ENCODE results near the gene ZC3HAV1L.

The ZC3HAV1L gene

GRCh38 chr7:139071680-139072079 lies 35.8 kb upstream of the ZC3HAV1L start:
- Histone ChIP-seq H3K27me3 (no peaks in the 10 kb centered on the region), H3K36me3 (peaks cover 52% of the 10 kb centered on the region)

GRCh38 chr7:139068544-139069399 lies 32.9 kb upstream of the ZC3HAV1L start:
- no peaks in the 10 kb centered on the region for H3K27me3 ChIP-seq
- peaks cover 53% of the 10 kb centered on the region for H3K36me3 ChIP-seq
- no peaks in the 10 kb centered on the region for H3K4me1 ChIP-seq
- H3K9me3 ChIP-seq: no peaks in the 10 kb centered on the region
- TF ChIP-seq CTCF (IDR thresholded peaks at IDR 0.05; ENCODE audit: low read depth, low read length): no peak
- DNase-seq: no peak
- no peak overlapping the region for H3K4me3 ChIP-seq (ENCODE audit: low read depth, low read length)

More at GRCh38 chr7:139071680-139072079, 35.8 kb upstream of the ZC3HAV1L start:
- TF ChIP-seq CTCF (IDR thresholded peaks at IDR 0.05; ENCODE audit: low read depth, low read length): no peak
- no peaks in the 10 kb centered on the region for H3K4me1 ChIP-seq
- DNase-seq: no peak
- no peak overlapping the region for H3K4me3 ChIP-seq (ENCODE audit: low read depth, low read length)
- H3K9me3 ChIP-seq: no peaks in the 10 kb centered on the region

GRCh38 chr7:139066315-139066714 lies 30.5 kb upstream of the ZC3HAV1L start:
- TF ChIP-seq CTCF (IDR thresholded peaks at IDR 0.05; ENCODE audit: low read depth, low read length): no peak
- H3K4me1 ChIP-seq: no peaks in the 10 kb centered on the region
- peaks cover 31% of the 10 kb centered on the region for H3K36me3 ChIP-seq
- no peaks in the 10 kb centered on the region for H3K9me3 ChIP-seq
- H3K27me3 ChIP-seq: no peaks in the 10 kb centered on the region
- H3K4me3 ChIP-seq (ENCODE audit: low read depth, low read length): no peak overlapping the region
- DNase-seq: no peak

- Histone ChIP-seq H3K9me3 (no peaks in the 10 kb centered on the region), H3K4me3 (ENCODE audit: low read depth, low read length) (no peak overlapping the region), H3K36me3 (peaks cover 35% of the 10 kb centered on the region), H3K4me1 (no peaks in the 10 kb centered on the region), H3K27me3 (no peaks in the 10 kb centered on the region)
- no peak for DNase-seq
- TF ChIP-seq CTCF (IDR thresholded peaks at IDR 0.05; ENCODE audit: low read depth, low read length): no peak
Observed at GRCh38 chr7:139065323-139065722, 29.5 kb upstream of the ZC3HAV1L start.

- Histone ChIP-seq H3K4me1 (no peaks in the 10 kb centered on the region), H3K4me3 (ENCODE audit: low read depth, low read length) (no peak overlapping the region), H3K36me3 (peaks cover 26% of the 10 kb centered on the region), H3K9me3 (no peaks in the 10 kb centered on the region), H3K27me3 (no peaks in the 10 kb centered on the region)
- DNase-seq: no peak
- no peak for TF ChIP-seq CTCF (IDR thresholded peaks at IDR 0.05; ENCODE audit: low read depth, low read length)
Observed at GRCh38 chr7:139061416-139061815, 25.6 kb upstream of the ZC3HAV1L start.

- no peaks in the 10 kb centered on the region for H3K27me3 ChIP-seq
- H3K9me3 ChIP-seq: no peaks in the 10 kb centered on the region
- DNase-seq: no peak
- no peaks in the 10 kb centered on the region for H3K4me1 ChIP-seq
- no peak overlapping the region for H3K4me3 ChIP-seq (ENCODE audit: low read depth, low read length)
- no peak for TF ChIP-seq CTCF (IDR thresholded peaks at IDR 0.05; ENCODE audit: low read depth, low read length)
- peaks cover 24% of the 10 kb centered on the region for H3K36me3 ChIP-seq
Observed at GRCh38 chr7:139060695-139061237, 24.9 kb upstream of the ZC3HAV1L start.

All from BE2C (cell line).